Upper lobe of right lung (tissue), 1 donor: ENCODE data around the gene UTF1. TPM values are rescaled to one million over a fixed set of nuclear protein-coding genes. Genes with fewer than 3 reads are reported as not detected.

ENCODE experiments used
- ATAC-seq: fragments of 200-7000 bp; cut with Tn5 transposase; one replicate; pipeline ENCODE4 v1.9.1; 2020; ENCODE audit warnings: mild to moderate bottlenecking, moderate library complexity
- DNase-seq: peaks from one replicate; pipeline ENCODE4 v3.0.0-alpha.2; 2020
- H3K27ac ChIP-seq: fragments of 200-600 bp; one replicate; pipeline ENCODE4 v1.8.0; 2022
- H3K27me3 ChIP-seq: fragments of 200-600 bp; one replicate; pipeline ENCODE4 v1.8.0; 2022; ENCODE audit warnings: mild to moderate bottlenecking
- H3K36me3 ChIP-seq: fragments of 200-600 bp; one replicate; pipeline ENCODE4 v1.8.0; 2022
- H3K4me1 ChIP-seq: fragments of 200-600 bp; one replicate; pipeline ENCODE4 v1.8.0; 2022
- H3K4me3 ChIP-seq: fragments of 200-600 bp; one replicate; pipeline ENCODE4 v1.8.0; 2022; ENCODE audit warnings: mild to moderate bottlenecking
- H3K9me3 ChIP-seq: fragments of 200-600 bp; one replicate; pipeline ENCODE4 v1.8.0; 2022
- CTCF ChIP-seq: fragments of 200-600 bp; IDR thresholded peaks from one replicate; pipeline ENCODE4 v1.8.0; 2022; ENCODE audit warnings: antibody characterized with exemption
- intact Hi-C: fragments of 100-400 bp; cut with DNase I; formaldehyde crosslinking; loops from one replicate; pipeline ENCODE4 v1.11.0; 2022
- total RNA-seq: library from RNA; stranded (reverse); fragmentation: NEBNext Ultra II Directional; extraction: Animal tissue kit (Norgen Biotek cat#: 25700); gene quantifications from one replicate; pipeline ENCODE4 v1.2.1, GENCODE V29; 2021
- donor health status: DM: no; HTN: yes; CAD: no; lungs with severe emphysema.

UTF1 gene
- total RNA-seq, 1 donor from 2014 or later, result not detected

GRCh38 chr10:133272964-133273420, 43.0 kb downstream of the UTF1 start:
- Histone ChIP-seq H3K9me3 (no peaks in the 10 kb centered on the region), H3K27ac (no peak overlapping the region), H3K36me3 (no peaks in the 10 kb centered on the region), H3K4me1 (peaks cover 25% of the 10 kb centered on the region), H3K27me3 (peaks cover 7% of the 10 kb centered on the region), H3K4me3 (no peak overlapping the region)
- intact Hi-C loops, result no loop called here
- TF ChIP-seq CTCF, result no peak
- no peak for ATAC-seq
- DNase-seq, result no peak

DNA sequence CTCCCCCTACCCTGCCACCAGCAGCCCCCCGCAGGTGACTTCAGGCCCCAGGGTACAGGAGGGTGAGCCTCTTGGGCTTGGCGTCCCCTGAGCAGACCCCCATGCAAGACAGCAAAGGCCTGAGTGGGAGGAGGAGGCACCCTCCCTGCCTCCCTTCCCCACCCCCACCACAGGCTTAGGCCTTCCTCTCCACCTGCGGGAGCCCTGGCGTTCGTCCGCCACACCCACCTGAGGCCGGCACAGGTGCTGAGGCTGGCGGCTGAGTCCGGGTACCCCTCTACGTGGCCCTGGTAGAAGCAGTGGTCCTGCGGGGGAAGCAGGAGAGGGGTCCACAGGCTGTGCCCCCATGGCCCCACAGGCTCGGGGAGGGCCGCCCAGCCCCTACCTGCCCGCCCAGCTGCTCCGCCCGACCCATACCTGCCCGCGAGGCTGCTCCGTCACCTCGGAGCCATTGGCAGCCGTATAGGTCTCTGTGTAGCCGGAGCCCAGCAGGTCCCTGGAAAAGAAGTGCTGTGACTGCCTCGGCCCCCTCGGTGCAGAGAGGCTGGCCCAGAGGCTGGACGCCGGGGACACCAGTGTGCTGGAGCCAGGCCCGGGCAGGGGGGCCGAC, 43.6 kb downstream of the UTF1 start:
- H3K9me3 ChIP-seq, result no peaks in the 10 kb centered on the region
- no peak for TF ChIP-seq CTCF
- intact Hi-C loops, result no loop called here
- ATAC-seq, result no peak
- H3K27ac ChIP-seq, result no peak overlapping the region
- H3K4me1 ChIP-seq, result peaks cover 31% of the 10 kb centered on the region
- no peak for DNase-seq
- no peak overlapping the region for H3K4me3 ChIP-seq
- no peaks in the 10 kb centered on the region for H3K36me3 ChIP-seq
- H3K27me3 ChIP-seq, result peaks cover 7% of the 10 kb centered on the region

- DNase-seq (no peak), ATAC-seq (peak; percentile 2)
- Histone ChIP-seq H3K4me1 (peaks cover 38% of the 10 kb centered on the region), H3K27me3 (peaks cover 7% of the 10 kb centered on the region), H3K9me3 (no peaks in the 10 kb centered on the region), H3K4me3 (peak overlapping the region; percentile 45), H3K27ac (no peak overlapping the region), H3K36me3 (peaks cover 6% of the 10 kb centered on the region)
- intact Hi-C loops, result no loop called here
- no peak for TF ChIP-seq CTCF
Measured at GRCh38 chr10:133274751-133275683, 45.0 kb downstream of the UTF1 start.

GRCh38 chr10:133275684-133276092, 45.7 kb downstream of the UTF1 start:
- ATAC-seq, result no peak
- Histone ChIP-seq H3K36me3 (peaks cover 9% of the 10 kb centered on the region), H3K27ac (peak overlapping the region; percentile 30), H3K9me3 (no peaks in the 10 kb centered on the region), H3K4me1 (peaks cover 38% of the 10 kb centered on the region), H3K27me3 (peaks cover 7% of the 10 kb centered on the region), H3K4me3 (peak overlapping the region; percentile 45)
- no peak for DNase-seq
- no peak for TF ChIP-seq CTCF
- intact Hi-C loops, result no loop called here

DNA sequence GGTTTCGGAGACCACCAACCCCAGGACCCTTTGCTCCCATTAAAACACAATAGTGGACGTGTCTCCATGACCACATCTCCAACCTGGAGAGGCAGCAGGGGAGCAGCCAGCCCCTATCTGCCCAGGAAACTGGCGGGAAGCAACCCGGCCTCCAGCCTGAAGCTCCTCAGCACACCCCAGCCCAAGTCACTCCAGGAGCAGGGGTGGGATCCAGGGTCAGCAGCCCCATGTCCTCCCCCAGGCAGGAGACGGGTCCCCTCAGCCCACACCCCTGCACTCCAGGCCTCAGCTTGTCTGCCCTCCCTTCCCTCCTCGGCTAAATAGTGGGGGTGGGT, 46.0 kb downstream of the UTF1 start:
- H3K27ac ChIP-seq, result peak overlapping the region; percentile 30
- no peak for ATAC-seq
- peaks cover 7% of the 10 kb centered on the region for H3K27me3 ChIP-seq
- peak overlapping the region; percentile 45 for H3K4me3 ChIP-seq
- H3K9me3 ChIP-seq, result no peaks in the 10 kb centered on the region
- no peak for TF ChIP-seq CTCF
- peaks cover 38% of the 10 kb centered on the region for H3K4me1 ChIP-seq
- no peak for DNase-seq
- H3K36me3 ChIP-seq, result peaks cover 10% of the 10 kb centered on the region
- intact Hi-C loops, result no loop called here
